Type B pancreatic cell (in vitro differentiated cells): ENCODE data around the gene MPDZ. TPM values are rescaled to one million over a fixed set of nuclear protein-coding genes. Genes with fewer than 3 reads are reported as not detected.
"Not testable (repeated sequence)": the region's sequence is repeated elsewhere in the genome, so short reads cannot be mapped to it uniquely, and the experiment has no call there.

Experiments
- DNase-seq: peaks from one replicate; pipeline ENCODE4 v3.0.0; 2021; ENCODE audit warnings: mixed read lengths; ENCODE audit not compliant: unreplicated experiment; ENCODE audit errors: extremely low spot score
- H3K27ac Mint-ChIP-seq: 2 replicates; pipeline ENCODE4 v1.8.0; 2021; ENCODE audit warnings: mild to moderate bottlenecking, mixed read lengths
- H3K27me3 Mint-ChIP-seq: 2 replicates; pipeline ENCODE4 v1.8.0; 2021; ENCODE audit warnings: mixed read lengths
- H3K36me3 Mint-ChIP-seq: 2 replicates; pipeline ENCODE4 v1.8.0; 2021; ENCODE audit warnings: mixed read lengths
- H3K4me1 Mint-ChIP-seq: one replicate; pipeline ENCODE4 v1.8.0; 2021; ENCODE audit warnings: mixed read lengths; ENCODE audit not compliant: unreplicated experiment
- H3K4me3 Mint-ChIP-seq: 2 replicates; pipeline ENCODE4 v1.8.0; 2021; ENCODE audit warnings: mild to moderate bottlenecking, mixed read lengths
- H3K9me3 Mint-ChIP-seq: 2 replicates; pipeline ENCODE4 v1.8.0; 2021; ENCODE audit warnings: mixed read lengths
- CTCF ChIP-seq: fragments of 200-600 bp; sonication (generic); conservative IDR thresholded peaks from 2 replicates; pipeline ENCODE4 v1.5.0; 2021; ENCODE audit warnings: antibody characterized with exemption, mild to moderate bottlenecking
- total RNA-seq: library from RNA; stranded (reverse); gene quantifications from 2 replicates; pipeline ENCODE4 v1.2.1, GENCODE V29; 2021; ENCODE audit warnings: low replicate concordance

The MPDZ gene
- total RNA-seq, 1 donor from 2014 or later = 53.0 TPM

DNA sequence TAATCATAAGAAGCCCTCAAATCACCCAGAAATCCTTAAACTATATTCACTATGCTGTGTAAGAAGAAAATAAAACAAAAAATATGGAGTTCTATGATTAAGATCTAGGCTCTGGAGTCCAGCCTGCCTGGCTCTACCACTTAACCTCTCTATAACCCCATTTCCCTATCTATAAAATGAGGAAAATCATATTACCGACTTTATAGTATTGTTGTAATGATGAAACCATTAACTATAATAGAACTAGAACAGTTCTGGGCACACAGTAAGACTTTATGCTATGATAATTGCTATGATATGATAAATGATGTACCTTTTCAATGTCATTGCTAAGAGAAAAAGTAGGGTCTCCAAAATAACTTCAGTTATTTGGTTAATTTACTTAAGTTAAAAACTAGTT lies 40.3 kb downstream of the MPDZ start:
- H3K27me3 Mint-ChIP-seq = no peaks in the 10 kb centered on the region
- DNase-seq = no peak
- no peak for TF ChIP-seq CTCF
- no peak overlapping the region for H3K4me3 Mint-ChIP-seq
- no peaks in the 10 kb centered on the region for H3K4me1 Mint-ChIP-seq
- peaks cover 29% of the 10 kb centered on the region for H3K36me3 Mint-ChIP-seq
- no peak overlapping the region for H3K27ac Mint-ChIP-seq
- H3K9me3 Mint-ChIP-seq = no peaks in the 10 kb centered on the region

DNA sequence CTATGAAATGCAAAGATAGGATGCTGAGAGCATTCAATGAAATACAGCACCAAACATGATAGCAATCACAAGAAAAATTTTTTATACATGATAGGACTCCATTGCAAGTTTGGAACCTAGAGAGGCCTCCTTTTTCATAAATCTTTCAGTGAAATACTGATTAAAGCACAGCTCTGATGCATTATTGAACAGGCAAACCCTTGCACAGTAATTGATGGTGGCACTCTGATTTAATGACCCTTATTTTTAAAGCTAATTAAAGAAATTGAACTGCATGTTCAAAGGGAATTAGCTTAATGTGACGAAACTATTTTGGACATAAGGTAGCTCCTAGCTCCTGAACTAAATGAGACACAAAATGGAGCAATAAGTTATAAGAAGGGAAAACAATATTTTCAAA lies 44.6 kb downstream of the MPDZ start:
- H3K27me3 Mint-ChIP-seq = no peaks in the 10 kb centered on the region
- no peak overlapping the region for H3K27ac Mint-ChIP-seq
- no peak for TF ChIP-seq CTCF
- no peaks in the 10 kb centered on the region for H3K4me1 Mint-ChIP-seq
- no peak for DNase-seq
- H3K9me3 Mint-ChIP-seq = no peaks in the 10 kb centered on the region
- H3K36me3 Mint-ChIP-seq = peaks cover 12% of the 10 kb centered on the region
- H3K4me3 Mint-ChIP-seq = no peak overlapping the region

DNA sequence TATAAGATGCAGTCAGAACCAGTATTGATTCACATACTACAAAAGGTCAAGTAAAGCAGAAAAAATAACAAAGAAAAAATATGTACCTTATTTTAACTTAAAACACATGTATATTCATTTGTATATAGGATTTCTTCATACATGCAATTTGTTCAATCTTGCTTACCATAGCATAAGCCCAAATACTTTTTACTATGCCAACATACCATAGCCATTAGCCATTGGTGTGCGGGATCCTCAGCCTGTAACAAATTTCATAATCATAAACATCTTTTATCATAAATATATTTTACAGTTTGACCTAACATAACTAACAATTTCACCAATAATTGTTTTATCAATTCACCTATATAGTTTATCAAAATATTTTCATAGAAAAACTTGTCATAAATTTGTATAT lies 51.1 kb downstream of the MPDZ start:
- Mint-ChIP-seq H3K27ac (no peak overlapping the region), H3K36me3 (peaks cover 9% of the 10 kb centered on the region), H3K4me3 (no peak overlapping the region), H3K9me3 (no peaks in the 10 kb centered on the region), H3K27me3 (no peaks in the 10 kb centered on the region), H3K4me1 (no peaks in the 10 kb centered on the region)
- no peak for TF ChIP-seq CTCF
- no peak for DNase-seq

DNA sequence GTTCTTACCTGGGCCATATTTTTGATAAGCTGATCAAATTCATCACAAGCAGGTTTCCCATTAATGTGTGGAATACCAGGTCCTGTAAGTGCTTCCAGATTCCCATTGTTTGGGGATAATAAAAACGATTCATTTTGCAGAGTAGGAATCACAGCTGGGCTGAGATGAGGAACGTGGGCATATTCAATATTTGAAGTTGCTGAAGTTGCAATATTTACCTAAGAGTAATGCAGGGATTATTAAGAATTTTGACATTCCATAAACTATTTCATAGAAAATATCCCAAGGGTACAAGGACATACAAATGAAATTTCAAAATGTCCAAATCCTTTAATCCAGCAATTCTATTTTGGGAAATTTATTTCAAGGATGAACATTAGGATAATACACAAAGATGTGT lies 55.1 kb downstream of the MPDZ start:
- peaks cover 22% of the 10 kb centered on the region for H3K36me3 Mint-ChIP-seq
- TF ChIP-seq CTCF = no peak
- no peaks in the 10 kb centered on the region for H3K9me3 Mint-ChIP-seq
- H3K4me3 Mint-ChIP-seq = no peak overlapping the region
- no peak overlapping the region for H3K27ac Mint-ChIP-seq
- no peaks in the 10 kb centered on the region for H3K27me3 Mint-ChIP-seq
- no peaks in the 10 kb centered on the region for H3K4me1 Mint-ChIP-seq
- DNase-seq = no peak

GRCh38 chr9:13222733-13223132 lies 56.8 kb downstream of the MPDZ start:
- H3K36me3 Mint-ChIP-seq = peaks cover 31% of the 10 kb centered on the region
- H3K9me3 Mint-ChIP-seq, H3K27ac Mint-ChIP-seq: not testable (repeated sequence)

DNA sequence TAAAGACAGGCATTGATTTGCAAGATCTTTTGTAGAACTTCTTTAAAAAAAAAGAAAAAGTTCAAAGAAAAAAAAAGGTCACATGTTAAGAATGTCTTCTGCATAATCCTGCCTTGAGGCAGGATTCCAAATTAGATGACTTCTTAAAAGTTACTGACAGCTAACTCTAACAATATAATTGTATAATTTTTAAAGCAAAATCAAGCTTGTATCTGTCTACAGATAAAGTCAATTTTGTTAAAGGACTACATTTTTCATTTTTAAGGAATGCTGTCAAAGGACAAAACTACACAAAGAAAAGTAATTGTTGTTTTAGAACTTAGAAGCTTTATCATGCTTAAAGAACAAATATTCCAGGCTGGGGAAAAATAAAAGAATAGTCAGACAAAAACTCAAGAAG lies 57.8 kb downstream of the MPDZ start:
- Mint-ChIP-seq H3K4me3 (no peak overlapping the region), H3K4me1 (no peaks in the 10 kb centered on the region), H3K36me3 (peaks cover 35% of the 10 kb centered on the region)

More at GRCh38 chr9:13222733-13223132, 56.8 kb downstream of the MPDZ start:
- DNase-seq, H3K4me1 Mint-ChIP-seq, H3K27me3 Mint-ChIP-seq, H3K4me3 Mint-ChIP-seq: not testable (repeated sequence)

More for the DNA sequence above, 57.8 kb downstream of the MPDZ start:
- Mint-ChIP-seq H3K27ac (no peak overlapping the region), H3K9me3 (no peaks in the 10 kb centered on the region), H3K27me3 (no peaks in the 10 kb centered on the region)
- no peak for TF ChIP-seq CTCF
- DNase-seq = no peak
